ENCODE measurements around the gene NME2.
"Not testable (repeated sequence)": the region's sequence is repeated elsewhere in the genome, so short reads cannot be mapped to it uniquely, and the experiment has no call there.

NME2 gene

DNA sequence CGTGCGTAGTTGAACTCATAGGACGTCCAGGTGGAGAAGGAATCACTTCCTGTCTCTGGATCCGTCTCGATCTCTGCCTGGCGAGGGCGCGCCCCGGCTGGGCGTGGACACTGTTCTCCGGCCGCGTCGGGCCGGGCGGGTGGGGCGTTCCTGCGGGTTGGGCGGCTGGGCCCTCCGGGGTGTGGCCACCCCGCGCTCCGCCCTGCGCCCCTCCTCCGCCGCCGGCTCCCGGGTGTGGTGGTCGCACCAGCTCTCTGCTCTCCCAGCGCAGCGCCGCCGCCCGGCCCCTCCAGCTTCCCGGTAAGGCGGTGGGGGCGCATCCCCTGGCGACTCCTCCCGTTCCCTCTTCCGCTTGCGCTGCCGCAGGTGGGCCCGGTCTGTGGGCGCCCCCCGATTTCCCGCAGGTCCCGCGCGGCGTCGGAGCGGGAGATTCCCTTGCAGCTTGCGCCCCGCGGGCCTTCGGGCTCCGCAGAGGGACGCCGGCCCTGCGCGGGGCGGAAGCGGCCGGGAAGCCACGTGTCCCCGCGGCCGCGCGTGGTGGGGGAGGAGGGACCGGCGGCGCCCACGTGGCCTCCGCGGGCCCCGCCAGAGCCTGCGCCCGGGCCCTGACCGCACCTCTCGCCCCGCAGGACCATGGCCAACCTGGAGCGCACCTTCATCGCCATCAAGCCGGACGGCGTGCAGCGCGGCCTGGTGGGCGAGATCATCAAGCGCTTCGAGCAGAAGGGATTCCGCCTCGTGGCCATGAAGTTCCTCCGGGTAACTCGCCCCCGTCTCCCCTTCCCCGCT is at the start of gene NME2:
Gene NME2 (plus strand): TSS at position 214 of the 789 bp plus-strand sequence. CDS start 420 bp downstream, at position 634.
- DNase-seq (ENCODE audit: extremely low read depth in 1 of 2, low read depth in 1 of 2): peak in 1 of 2 donors; percentile 45

DNA sequence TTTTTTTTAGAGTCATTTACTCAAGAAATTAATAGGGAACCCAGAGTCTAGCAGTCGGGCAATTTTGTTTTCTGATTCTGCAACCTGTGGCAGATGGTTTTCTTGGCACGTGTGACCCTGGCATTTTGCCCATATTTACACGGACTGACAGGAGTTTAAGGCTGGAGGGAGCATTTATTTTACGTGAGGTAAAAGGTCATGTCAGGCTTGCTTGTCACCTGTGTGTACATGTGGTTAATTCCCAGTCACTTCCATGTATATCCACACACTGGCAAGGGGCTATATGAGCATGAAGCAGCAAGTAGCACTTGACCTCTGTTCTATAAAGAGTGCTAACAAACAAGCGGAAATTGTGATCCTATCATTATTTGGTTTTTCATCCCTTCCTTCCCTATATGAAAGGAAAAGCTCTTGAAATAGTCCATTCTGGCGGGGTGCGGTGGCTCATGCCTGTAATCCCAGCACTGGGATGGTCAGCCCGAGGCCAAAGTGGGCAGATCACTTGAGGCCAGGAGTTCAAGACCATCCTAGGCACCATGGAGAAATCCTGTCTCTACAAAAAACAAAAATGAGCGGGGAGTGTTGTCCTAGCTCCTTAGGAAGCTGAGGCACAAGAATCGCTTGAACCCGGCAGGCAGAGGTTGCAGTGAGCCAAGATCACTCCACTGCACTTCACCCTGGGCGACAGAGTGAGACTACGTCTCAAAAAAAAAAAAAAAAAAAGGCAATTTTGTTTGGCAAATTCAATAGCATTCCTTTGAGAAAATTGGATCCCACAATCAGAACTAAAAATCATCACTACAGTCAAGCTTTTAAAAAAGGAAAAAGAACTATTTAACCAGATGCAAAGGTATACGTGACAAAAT is 47.6 kb upstream of the NME2 start:
- no peak for DNase-seq (ENCODE audit: extremely low read depth in 1 of 2, low read depth in 1 of 2)

DNA sequence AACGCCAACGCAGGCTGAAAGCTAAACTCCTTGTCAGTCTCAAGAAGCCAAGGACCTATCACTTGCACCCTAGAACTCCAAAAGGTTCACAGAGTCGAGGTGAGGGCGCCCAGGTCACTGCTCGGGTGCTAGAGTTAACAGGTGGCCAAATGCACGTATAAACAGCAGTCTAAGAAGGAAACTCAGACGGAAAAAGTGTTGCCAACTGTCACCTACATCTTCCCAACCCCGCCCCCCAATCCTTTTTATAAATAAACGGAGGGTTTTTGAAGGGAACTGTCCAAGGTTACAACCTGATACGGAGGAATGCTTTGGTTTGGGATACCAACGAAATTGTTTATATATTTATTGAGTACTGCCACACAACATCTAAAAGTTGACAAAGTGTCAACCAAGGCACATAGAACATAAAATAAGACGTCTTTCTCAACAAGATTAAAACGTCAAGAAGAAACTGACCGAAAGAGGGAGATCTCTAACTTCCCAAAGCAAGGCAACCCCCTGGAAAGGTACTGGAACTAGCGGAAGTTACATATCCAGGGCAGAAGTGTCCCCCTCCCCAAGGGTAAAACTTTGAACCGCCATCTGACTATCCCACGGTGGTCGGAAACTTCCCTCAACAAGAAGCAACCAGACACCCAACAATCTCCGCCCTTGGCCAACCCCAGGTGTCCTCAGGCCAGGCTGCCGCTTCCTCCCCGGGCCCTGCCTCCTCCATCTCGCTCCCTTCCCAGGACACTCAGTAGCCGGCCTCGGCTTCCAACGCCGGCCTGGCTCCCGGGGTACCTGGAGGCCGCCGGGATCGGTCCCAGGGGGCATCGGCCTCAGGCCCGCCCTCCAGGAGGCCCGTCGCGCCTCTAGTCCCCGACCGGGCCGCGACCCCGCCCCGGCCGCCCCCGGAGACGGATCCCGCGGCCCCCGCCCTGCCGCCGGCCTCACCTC is 46.5 kb upstream of the NME2 start:
- peak in 1 of 2 donors; percentile 24 for DNase-seq (ENCODE audit: extremely low read depth in 1 of 2, low read depth in 1 of 2)

DNA sequence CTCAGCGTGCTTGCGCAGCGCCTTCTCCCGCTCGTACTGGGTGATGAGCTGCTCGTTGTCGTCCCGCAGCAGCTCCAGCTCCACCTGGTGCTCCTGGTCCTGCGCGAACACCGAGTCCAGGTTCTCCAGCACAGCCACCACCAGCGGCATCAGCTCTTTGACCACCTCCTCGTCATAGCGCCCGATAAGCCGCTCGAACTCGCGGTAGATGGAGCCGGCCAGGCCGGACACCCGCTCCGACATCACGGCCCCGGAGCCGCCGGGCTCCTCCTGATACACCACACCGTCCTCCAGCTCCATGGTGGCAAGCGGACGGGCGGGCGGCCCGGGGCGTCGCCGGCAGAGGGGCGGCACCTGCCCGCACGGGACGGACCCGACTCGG is 45.9 kb upstream of the NME2 start:
- DNase-seq (ENCODE audit: extremely low read depth in 1 of 2, low read depth in 1 of 2): peak in 1 of 2 donors; percentile 17

DNA sequence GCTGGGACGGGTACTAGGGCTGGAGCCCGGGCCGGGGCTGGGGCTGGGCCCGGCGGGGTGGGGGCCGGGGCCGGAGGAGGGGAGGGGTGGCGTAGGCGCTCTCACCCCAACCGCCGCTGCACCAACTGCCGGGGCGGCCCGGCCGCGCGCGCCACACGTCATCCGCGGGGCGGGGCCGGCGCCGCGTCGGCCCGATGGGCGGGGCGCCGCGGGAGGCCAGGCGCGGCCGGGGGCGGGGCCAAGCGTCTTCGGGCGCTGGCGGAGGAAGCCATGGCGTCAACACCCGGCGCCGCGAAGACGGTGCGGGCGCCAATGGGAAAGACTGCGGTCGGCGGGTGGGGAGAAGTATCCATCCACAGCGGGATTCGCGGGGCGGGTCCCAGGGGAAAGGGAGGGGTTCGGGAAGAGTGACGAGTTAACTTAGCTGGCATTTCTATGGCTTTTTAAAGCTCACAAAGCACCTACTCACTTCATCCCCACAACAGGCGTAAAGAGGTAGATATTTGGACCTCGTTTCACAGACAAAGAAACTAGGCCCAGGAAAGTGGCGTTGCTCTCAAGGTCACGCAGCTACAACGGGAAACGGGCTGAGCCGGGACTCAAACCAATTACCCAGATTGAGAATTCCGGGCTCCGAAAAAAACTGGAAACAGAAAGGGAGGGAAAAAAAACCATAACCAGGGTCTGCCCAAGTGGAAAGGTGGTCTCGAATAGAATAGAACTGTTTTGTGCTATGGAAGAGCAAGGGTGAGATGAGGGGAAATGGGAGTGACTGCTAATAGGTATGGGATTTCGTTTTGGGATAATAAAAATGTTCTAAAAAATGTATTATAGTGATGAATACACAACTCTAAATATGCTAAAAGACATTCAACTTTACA is 45.2 kb upstream of the NME2 start, which contains the start of gene SPAG9:
Gene SPAG9 (minus strand): TSS at position 130 of the 881 bp plus-strand sequence. CDS start 212 bp downstream, outside the sequence.
- peak; percentile 74 to 86 for DNase-seq (ENCODE audit: extremely low read depth in 1 of 2, low read depth in 1 of 2)

DNA sequence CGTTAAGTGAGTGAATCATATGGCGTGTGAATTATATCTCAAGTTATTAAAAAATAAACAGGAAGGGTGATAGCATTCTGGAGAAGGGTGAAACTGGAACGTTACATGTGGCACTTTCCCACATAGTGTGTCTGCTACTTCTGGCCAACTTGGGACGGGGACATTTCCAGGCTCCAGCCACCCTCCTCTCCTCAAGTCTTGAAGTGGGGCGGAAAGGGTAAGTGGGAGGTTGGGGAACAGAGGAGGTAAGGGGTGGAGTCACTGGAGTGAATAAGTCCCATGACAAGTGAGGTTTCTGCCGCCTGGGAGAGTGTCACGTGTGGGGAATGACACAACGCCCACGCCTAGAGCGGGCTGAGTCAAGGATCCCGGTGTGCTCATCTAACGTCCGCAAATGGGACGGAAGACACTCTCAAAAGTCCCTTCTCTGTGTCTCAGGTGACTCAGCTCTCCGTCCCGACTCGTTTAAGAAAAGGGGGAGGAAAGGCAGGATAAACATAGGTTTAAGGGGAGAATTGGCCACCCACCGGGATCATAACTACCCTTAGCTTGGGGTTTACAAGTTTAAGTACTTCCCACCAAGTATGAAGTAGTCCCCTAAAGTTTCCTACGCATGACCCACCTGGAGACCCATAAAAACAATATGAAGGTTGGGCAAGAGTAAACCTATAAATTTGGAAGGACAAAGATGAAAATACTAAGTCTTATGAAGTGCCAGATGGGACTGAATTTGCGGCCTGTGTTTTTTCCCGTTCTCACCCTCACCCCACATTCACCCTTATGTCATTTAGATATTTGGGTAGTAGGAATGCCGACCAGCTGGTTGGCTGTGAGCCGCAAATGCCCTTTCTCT is 44.4 kb upstream of the NME2 start:
- peak; percentile 55 to 61 for DNase-seq (ENCODE audit: extremely low read depth in 1 of 2, low read depth in 1 of 2)

DNA sequence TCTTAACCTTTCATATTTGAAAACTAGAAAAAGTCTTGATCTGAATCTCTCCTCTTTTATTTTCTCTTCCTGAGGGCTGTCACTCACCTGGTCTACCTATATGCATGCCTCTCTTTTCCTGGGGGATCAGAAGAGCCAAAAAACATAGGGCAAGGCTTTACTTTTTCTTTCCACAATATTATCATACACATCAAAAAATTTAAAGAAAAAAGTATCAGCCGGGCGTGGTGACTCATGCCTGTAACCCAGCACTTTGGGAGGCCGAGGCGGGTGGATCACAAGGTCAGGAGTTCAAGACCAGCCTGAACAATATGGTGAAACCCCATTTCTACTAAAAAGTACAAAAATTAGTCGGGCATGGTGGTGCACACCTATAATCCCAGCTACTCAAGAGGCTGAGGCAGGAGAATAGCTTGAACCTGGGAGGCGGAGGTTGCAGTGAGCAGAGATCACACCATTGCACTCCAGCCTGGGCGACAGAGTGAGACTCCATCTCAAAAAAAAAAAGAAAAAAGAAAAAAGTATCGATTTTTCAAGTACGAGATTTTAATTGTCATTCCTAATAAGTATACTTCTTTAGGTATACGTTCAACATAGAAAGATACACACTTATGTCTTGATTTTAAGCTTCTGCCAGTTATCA is 43.6 kb upstream of the NME2 start:
- not testable (repeated sequence) for DNase-seq (ENCODE audit: extremely low read depth in 1 of 2, low read depth in 1 of 2)

DNA sequence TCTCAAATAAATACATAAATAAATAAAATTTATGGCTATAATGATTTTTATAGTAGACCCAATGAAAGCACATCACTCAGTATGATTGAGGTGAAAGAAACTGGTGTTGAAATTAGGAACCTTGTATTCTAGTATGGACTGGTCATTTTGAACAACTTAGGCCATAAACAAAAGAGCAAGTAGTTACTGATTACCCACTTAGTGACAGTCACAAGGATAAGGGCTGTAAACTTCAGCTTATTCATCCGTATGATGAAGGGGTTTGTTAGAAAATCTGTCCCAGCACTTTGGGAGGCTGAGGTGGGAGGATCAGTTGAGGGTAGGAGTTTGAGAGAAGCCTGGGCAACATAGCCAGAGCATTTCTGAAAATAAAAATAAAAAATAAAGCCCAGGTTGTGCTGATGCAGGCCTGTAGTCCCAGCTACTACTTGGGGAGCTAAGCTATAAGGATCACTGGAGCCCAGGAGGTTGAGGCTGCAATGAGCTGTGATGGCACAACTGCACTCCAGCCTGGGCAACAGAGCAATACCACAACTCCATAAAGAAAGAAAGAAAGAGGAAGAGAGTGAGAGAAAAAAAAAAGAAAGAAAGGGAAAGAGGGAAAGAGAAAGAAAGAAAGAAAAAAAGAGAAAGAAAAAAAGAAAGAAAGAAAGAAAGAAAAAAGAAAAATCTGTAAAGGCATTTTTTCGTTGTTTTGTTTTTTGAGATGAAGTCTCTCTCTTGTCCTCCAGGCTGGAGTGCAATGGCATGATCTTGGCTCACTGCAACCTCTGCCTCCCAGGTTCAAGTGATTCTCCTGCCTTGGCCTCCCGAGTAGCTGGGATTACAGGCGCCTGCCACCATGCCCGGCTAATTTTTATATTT is 41.3 kb upstream of the NME2 start:
- DNase-seq (ENCODE audit: extremely low read depth in 1 of 2, low read depth in 1 of 2): no peak

DNA sequence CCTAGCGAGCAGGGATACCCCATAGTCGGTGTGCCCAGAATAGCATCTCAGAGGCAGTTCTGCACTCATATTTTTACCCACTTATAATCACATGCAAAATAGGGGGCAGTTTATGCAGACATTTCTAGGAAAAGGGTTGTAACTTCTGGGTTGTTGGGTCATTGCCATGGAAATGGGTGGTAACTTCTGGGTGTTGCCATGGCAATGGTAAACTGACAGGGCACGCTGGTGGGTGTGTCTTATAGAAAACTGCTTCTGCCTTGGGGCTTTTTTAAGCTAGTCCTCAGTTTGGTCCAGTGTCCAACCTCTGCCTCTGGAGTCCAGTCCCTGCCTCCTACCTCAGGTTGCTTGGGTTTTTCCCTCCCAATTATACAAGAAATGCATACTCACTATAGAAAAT is 38.1 kb upstream of the NME2 start:
- DNase-seq (ENCODE audit: extremely low read depth in 1 of 2, low read depth in 1 of 2): no peak

DNA sequence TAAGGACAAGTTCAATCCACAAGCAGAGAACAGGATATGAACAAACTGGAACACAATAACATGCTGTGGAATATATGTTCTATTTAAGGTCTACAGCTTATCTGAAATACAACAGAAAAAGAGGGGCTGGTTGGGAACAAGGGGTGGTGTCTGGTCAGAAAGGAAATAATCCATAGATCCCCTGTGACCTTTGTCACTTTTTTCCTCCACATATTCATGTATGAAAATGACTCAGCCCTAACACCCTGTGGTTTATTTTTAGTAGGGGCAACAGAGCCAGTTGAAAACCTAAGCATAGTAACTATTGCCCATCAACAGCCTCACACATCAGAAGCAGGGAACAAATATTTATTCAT is 33.3 kb upstream of the NME2 start:
- no peak for DNase-seq (ENCODE audit: extremely low read depth in 1 of 2, low read depth in 1 of 2)

DNA sequence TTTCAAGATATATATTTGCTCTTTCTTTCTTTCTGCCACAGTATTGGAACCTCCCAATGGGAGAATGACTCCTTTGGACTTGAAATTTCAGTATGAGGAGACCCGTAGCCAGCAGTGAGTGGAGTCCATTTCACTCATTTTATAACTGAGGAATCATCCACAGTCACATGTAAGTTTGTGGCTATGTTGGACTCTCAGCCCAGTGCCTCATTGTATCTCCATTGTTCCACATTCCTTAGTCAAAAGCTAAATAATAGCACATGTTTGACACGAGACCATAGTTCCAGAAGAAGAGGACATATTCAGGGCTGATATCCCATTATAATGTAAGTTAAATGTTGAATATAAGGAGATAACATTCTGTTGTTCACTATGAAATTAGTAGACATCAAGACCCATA is 32.8 kb upstream of the NME2 start:
- DNase-seq (ENCODE audit: extremely low read depth in 1 of 2, low read depth in 1 of 2): no peak

DNA sequence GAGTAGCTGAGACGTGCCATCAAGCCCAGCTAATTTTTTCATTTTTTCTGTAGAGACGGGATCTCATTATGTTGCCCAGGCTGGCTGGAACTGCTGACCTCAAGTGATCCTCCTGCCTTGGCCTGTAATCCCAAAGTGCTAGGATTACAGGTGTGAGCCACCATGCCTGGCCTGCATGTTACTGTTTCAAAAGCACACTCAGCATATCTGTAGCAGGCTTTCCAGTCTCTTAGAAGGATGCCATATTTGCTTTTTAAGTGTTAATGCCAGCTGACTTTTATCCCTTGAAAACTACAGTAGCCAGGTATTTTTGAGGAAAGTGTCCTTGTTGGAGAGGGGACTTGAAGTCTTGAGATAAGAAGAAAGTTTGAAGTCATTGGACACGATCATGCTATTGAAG is 30.3 kb upstream of the NME2 start:
- DNase-seq (ENCODE audit: extremely low read depth in 1 of 2, low read depth in 1 of 2): no peak

DNA sequence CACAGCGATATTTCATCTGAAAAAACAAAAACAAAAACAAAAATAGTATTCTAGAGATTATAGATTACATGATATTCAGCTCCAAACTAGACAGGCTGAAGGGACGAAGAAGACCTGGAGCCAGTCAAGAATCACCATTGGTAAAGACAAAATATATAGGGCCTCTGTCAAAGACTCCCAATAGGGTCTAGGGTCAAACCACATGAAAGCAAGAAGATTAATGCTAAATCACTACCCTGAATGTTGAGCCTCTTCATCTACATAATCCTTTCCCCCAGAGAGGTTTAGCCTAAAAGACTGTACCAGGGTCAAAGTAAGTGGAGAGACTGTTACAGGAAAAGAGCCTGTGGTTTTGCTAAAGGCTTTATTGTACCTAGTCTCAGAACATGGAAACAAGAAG is 23.6 kb upstream of the NME2 start:
- DNase-seq (ENCODE audit: extremely low read depth in 1 of 2, low read depth in 1 of 2): no peak

DNA sequence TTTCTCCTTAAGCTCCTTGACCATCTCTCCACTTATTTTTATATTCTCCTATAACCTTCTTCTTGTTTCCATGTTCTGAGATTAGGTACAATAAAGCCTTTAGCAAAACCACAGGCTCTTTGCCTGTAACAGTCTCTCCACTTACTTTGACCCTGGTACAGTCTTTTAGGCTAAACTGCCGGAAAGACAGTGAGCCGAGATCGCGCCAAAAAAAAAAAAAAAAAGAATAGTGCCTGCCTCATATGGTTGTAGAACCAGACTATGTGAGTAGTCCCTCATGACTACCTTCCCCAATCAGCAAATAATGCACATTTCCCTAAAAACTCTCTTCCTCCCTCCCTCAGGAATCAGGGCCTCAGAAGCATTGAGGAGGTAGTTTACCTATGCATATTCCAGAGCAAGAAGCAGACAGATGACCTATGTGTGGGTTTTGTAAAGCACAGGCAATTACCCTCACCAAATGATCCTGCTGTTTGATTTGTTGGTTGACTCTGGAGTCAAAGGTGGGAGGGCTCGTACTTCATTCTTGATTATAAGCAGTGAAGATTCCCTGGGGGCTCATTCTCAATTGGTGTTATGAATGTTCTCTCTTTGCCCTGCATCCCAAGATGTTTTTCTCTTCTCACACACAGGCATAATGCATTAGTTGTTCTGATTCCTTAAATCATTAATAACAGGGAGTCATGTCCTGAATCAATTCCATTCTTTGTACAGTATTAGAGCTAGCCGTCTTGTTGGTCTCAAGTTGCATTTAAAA is 21.8 kb upstream of the NME2 start:
- DNase-seq (ENCODE audit: extremely low read depth in 1 of 2, low read depth in 1 of 2): no peak

DNA sequence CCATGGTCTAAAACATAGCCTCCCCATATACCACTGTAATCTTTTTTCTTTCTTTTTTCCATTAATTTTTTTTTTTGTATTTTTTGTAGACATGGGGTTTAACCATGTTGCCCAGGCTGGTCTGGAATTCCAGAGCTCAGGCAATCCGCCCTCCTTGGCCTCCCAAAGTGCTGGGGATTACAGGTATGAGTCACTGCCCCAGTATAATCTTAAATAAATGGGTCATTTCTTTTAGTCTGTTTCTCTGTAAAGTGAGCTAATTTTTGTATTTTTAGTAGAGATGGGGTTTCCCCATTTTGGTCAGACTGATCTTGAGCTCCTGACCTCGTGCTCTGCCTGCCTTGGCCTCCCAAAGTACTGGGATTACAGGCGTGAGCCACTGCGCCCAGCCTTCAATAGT is 18.6 kb upstream of the NME2 start:
- DNase-seq (ENCODE audit: extremely low read depth in 1 of 2, low read depth in 1 of 2): no peak

DNA sequence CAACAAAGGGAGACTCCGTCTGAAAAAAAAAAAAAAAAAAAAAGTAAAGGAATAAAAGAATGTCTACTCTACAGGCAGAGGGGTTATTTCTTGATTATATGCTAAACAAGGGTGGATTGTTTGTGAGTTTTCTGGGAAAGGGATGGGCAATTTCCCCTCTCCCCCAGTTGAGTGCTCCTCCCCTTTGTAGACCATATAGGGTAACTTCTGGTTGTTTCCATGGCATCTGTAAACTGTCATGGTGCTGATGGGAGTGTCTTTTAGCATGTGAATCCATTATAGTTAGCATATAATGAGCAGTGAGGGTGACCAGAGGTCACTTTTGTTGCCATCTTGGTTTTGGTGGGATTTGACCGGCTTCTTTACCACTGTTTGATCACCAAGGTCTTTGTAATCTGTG is 17.0 kb upstream of the NME2 start:
- DNase-seq (ENCODE audit: extremely low read depth in 1 of 2, low read depth in 1 of 2): no peak

DNA sequence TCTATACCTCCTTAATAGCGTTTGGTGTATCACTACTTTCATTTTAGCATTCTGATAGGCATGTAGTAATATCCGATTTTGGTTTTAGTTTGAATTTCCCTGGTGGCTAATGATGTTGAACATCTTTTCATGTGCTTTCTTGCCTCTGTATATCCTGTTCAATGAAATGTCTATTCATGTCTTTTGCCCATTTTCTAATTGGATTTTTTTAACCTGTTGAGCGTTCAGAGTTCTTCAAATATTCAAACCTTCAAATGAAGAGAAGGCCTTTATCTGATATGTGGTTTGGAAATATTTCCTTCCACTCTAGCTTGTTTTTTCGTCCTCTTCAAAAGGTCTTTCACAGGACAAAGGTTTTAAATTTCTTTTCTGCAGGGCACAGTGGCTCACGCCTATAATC is 15.3 kb upstream of the NME2 start:
- DNase-seq (ENCODE audit: extremely low read depth in 1 of 2, low read depth in 1 of 2): no peak

Measured in activated CD8-positive, alpha-beta memory T cell treated with anti-CD3 and anti-CD28 coated beads for 1 hour (primary cell).